GM19395 (cell line): ENCODE measurements around the gene CER1.

Experiments used
- ATAC-seq: cut with Tn5 transposase; IDR thresholded peaks from one replicate; pipeline ENCODE4 v1.9.1; 2021; ENCODE audit warnings: mild to moderate bottlenecking, moderate library complexity; ENCODE audit not compliant: unreplicated experiment

Gene CER1, protein sequence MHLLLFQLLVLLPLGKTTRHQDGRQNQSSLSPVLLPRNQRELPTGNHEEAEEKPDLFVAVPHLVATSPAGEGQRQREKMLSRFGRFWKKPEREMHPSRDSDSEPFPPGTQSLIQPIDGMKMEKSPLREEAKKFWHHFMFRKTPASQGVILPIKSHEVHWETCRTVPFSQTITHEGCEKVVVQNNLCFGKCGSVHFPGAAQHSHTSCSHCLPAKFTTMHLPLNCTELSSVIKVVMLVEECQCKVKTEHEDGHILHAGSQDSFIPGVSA

DNA sequence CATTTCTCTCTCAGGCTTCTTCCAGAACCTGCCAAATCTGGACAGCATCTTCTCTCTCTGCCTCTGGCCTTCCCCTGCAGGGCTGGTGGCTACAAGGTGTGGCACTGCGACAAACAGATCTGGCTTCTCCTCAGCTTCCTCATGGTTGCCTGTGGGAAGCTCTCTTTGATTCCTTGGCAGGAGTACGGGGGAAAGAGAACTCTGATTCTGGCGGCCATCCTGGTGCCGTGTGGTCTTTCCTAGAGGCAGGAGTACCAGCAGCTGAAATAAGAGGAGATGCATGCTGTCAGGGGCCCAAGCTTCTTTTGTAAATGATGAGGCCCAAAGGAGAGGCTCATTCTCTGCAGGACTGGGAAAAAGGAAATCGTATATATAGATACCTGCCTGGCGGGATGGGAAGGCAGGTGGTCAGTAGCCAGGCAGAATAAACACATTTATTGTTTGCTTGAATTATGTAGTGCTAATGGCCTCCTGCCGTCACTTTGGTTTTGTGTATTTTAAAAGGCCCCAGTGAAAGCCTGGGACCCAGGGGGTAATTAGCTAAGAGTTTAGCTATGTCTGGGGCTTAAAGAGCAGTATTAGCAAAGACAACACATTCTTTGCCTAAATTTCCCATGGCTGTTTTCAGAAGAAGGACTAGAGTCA is at the start of gene CER1:
CER1 (minus strand) TSS at position 343 of the 645 bp plus-strand sequence; CDS start at position 282, 61 bp downstream.
- ATAC-seq, result no peak

DNA sequence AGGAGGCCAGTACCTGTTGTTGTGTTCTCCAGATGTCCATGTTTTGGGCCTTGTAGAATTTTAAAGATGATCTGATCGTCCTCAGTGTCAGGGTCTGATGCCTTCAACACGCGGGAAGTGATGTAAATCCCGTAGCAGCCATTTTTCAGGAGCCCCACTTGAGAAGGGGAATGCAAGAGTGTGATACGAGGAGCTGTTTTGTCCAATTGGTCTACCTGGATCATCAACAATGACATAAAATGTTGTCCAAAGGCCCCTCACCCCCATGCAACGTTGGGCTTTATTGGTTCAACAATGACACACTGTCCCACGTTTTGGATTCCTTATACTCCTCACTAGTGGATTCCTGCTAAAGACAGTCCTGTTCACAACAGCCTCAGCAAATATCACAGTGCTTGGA is 48.1 kb upstream of the CER1 start:
- no peak for ATAC-seq

DNA sequence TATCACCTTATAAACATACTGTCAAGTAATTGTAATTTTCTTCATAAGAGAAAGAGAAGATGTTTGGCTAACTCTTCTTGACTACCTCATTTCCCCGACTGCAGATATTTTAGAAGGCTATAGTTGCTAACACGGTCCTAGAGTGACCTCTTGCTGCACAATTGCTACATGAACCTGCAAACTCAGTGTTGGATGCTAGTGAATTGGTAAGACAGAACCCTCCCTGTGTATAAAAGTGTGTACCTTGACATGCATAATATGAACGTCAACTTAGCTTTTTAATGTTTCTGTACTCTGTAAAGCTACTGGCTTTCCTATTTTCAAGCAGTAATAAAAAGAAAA is 46.7 kb upstream of the CER1 start:
- peak; percentile 74 for ATAC-seq

DNA sequence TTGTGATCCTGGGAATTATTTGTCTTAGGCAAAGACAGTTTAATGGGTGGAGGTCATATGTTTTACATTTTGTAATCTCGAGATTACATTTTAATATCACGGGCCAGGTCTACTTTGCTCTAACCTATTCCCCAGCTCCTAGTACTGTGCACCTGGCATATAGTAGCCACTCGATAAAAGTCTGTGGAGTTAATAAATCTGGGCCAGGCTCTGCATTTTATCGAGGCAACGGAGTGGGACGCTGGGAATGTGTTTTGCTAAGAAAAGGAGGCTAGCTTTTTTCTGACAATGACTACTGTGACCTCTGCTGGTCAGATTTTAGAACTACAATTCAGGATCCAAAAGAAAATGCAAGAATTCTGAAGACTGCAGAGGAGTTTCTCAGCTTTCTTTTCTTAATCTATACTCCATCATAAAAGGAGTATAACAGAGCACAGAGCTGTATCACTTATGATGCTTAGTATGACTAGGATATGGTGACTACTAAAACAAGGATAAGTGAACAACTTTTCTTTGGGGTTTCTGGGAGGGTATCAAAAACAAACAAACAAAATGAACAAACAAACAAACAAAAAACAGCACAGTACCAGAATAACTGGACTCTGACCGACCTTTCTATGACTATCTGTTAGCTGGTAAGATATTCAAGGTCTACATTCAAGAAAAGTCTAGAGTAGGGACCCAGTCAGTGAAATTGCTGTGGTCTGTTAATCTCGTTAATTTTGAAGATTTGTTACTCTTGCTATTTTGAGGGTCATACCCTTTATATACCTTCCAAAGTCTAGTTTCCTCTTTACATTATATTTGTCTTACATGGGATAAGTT is 46.1 kb upstream of the CER1 start:
- peak; percentile 59 for ATAC-seq

DNA sequence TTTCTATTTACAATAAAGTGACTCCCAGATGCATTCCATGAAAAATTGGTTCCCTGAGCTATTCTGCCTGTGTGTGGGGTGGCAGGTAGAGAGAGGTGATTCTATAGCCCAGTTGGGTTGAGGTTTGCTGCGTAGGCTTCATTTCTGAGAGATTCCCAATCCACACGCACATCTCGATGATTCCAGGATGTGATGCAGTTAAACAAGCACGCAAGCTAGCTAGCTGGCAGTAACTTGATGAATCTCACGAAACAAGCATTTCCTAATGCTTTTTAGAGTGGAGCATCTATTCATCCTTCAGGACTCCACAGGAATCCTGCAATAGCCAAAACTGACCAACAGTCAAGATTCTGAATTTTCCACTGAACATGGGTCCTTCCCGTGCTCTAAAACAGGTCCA is 43.8 kb upstream of the CER1 start:
- ATAC-seq, result no peak

DNA sequence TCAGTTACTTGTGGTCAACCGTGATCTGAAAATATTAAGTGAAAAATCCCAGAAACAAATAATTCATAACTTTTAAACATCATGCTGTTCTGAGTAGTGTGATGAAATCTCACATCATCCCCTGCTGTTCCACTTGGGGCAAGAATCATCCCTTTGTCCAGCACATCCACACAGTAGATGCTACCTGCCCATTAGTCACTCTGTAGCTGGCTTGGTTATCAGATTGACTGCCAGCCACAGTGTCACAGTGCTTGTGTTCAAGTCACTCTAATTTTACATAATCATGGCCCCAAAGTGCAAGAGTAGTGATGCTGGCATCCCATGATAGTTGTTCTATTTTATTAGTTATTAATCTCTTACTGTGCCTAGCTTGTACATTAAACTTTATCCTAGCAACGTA is 39.1 kb upstream of the CER1 start:
- ATAC-seq, result no peak

DNA sequence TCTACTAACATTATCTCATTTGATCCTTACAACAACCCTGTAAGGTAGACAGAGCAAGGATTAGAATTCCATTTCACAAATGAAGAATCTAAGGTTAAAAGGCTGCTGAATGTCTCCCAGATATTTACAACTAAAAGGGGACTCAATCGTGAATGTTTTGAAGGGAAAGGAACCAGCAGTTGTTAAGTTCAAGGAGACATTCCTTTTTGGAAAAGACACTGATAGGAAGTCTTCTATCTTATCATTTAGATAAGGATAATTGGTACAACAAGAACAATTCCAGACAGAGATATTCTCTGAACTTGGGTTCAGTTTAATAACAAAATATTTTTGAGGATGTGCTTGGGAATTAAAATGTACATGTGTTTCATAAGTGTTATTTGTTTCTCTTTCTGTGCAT is 37.5 kb upstream of the CER1 start:
- ATAC-seq, result no peak

DNA sequence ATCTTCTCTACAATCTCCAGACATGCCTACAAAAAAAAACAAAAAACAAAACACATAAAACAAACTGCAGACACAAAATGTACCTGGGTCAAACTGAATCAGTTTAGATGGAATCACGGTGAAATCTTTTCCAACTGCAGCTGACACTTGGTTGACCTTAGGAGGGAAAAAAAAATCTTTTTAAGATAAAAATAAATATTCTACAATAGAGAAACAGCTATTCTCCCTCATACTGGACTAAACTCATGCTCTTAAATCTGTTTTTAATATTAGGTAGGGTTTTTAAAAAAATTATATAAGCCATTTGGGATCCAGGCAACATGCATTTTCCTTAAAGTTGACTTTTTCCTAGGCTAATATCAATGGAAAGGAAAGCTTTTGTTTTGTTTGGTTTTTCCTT is 33.8 kb upstream of the CER1 start:
- ATAC-seq, result no peak

DNA sequence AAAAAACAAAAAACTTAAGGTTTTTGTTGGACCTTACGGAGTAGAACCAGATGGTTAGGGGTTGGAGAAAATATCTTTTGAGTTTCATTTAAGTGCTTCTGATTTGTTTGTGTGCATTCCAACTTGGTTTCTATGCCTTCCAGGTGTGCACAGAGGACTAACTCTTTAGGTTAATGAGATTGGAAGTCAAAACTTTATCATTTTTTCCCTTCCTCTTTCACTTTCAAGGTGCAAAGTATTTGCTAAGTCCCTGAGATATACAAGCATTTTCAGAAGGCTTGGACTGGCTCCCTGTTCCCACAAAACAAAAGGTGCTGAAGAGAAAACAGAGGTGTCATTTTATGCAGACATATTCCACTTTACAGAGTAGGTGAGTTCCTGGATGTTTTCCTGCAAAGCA is 30.3 kb upstream of the CER1 start:
- no peak for ATAC-seq

DNA sequence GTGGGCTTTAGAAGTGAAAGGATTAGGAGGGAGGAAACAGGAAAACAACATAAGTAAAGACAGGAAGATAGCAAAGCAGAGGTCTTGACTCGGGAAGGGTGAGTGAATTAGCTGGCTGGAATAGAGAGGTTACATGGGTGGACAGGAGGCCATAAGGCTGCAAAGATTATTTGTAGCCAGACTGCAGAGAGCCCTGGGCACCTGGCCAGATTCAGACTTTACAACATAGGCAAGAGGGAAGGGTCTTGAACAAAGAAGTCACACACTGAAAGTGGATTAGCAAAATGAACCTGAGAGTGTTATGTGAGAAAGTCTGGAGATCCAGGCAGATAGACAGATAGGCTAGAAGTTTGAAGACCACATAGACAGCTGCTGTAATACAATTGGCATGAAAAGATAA is 29.7 kb upstream of the CER1 start:
- ATAC-seq, result no peak

DNA sequence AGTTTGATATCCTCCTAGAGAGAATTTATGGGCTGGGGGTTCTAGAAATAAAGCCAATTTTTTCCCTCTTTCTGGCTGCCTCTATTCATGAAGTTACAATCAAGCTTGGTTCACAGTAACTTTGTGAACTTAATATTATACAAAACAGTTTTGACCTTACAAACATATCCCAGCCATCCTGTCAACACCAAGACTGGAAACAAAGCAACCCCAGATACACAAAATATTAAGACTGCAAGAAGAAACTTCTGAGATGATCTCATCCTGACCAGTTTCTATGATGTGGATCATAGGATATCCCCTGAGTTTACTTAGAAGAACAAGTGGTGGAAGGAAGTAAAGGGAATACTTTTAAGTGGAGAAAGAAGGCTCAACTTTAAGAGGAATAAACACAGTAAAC is 28.3 kb upstream of the CER1 start:
- no peak for ATAC-seq

DNA sequence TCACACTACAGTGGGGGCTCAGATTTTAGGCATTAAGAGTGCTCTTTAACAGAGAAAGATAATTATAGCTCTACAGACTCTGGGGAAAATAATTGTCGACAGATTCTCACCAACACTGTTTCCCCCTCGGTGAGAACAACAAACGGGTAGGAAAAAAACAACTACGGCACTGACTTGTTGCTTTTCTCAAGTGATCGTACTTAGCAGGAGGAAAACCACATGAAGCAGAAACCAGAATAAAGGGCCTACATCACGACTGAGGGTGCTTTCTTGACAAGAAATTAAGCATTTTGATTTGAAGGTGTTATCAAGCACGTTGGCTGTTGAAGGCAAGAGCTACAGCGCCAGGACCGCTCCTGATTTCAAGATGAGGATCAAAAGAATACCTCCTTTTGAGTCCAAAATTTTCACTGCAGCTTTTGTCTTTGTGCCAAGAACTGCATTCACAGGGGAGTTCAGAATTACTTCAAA is 27.2 kb upstream of the CER1 start:
- no peak for ATAC-seq

DNA sequence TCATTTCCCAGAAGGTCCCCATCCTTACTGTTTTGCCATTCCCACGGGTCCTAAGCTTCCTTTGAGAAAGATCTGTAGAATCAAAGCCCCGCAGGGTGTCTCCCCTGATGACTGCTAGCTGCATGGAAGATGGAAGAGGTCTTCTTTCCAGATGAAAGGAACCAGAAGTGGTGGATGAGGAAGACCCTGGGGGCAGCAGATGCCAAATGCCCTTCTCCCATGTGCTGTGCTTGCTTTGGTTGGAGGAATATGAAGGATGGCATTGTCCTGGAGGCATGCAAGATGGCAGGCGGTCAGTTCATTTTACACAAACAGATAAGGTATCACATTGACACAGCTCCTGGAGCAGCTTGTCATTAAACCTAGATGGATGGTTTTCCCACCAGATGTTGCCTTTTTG is 25.8 kb upstream of the CER1 start:
- ATAC-seq, result no peak

DNA sequence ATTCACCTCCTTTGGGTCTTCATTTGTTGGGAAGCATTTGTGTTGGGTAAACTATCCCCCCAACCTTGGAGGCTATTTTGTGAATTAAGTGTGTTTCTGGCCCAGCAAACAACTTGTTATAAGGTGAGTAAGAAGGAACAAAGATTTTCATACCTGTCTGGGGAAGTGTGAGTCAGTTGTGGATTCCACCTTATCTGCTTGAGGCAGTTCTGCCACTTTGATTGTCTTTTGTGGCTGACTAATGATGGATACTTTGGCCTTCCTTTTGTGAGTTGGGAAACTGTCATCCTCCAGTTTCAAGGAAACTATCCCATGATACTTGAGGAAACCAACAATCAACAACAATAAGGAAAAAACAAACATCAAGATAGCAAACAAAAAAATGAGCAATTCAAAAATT is 24.6 kb upstream of the CER1 start:
- no peak for ATAC-seq

DNA sequence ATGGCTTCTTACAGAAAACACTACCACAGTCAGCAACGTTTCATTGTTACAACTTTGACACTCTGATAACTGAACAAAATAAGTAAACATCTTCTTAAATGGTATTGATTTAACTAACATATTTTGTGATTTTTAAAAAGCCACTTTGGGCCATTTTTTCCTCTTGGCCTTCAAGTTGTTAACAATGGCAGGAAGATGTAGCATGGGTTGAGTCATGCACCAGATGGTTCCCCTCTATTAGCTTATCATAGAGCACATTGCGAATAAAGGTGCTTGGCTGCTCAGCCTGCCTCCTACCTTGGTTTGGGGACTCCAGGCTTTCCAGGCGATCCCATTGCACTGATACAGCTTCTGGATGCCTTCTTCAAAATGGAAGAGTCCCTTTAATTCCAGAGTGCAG is 24.1 kb upstream of the CER1 start:
- ATAC-seq, result no peak

DNA sequence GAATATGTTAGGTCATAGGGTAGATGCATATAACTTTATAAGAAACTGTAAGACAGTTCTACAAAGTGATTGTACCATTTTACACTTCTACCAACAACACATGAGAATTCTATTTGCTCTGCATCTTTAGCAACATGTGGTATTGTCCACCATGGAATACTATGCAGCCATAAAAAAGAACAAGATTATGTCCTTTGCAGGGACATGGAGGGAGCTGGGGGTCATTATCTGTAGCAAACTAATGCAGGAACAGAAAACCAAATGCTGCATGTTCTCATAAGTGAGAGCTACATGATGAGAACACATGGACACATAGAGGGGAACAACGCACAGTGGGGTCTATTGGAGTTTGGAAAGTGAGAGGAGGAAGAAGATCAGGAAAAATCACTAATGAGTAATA is 22.2 kb upstream of the CER1 start:
- ATAC-seq, result no peak

DNA sequence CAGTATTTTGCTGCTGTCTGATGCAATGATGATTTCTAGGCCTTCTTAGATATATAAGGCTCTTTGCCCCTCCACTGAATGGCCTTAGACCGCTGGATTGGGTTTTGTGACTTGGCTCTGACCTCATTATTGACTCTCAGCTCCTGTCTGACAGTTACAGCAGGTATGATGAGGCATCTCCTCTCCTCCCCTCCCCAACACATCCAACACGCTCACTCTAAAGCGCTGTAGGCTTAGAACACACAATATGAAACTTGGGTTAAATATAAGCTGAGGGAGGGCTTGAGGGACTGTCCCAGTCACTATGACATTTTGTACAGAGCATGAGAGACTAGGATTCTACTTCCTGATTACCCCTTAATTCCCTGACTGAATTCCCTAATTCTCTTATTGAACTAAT is 18.8 kb upstream of the CER1 start:
- peak; percentile 97 for ATAC-seq

DNA sequence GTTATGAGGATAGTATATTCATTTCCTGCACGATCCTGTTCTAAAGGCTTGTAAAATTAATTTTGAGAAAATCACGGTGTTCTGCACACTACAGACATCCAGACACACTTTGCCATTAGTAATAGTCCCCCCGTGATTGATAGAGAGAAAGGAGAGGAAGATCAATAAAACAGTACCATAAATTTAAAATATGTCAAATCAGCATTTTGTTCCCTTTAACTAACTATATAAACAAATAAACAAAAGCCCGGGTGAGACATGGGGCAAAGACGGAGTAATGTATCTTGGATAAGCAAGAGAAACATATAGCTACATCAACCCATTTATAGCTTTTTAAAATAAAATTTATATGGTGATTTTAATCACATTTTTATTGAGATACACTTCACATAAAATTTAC is 10.6 kb upstream of the CER1 start:
- ATAC-seq, result no peak

DNA sequence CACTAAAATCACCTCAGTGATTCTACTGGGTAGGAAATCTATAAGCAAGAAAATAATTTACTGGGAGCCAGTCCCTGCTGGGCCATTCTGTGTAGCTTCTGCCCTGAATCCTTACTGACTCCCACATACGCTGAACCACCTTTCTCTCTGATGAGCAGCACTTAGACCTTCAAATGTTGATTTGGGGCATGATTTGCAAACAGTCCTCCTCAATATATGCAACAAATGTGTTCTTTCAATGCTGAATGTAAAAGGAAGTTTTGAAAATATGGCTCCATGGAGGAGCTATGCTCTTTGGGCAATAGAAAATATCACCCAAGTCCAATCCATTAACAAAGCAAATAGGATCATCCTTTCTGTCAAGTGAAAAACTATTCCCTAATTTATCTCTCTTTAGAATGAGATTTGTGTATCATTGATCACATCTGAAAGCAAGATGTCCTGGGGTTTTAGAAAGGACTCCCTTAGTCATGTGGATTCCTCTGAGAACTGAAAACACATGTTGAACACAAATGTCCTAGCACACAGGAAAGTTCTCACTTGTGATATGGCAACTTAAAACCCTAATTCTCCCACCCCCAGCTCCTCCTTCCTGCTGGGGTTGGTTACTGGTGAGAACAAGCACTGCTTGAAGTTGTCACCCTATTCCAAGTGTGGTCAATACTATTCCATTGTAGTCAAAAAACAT is 8.9 kb upstream of the CER1 start:
- no peak for ATAC-seq

DNA sequence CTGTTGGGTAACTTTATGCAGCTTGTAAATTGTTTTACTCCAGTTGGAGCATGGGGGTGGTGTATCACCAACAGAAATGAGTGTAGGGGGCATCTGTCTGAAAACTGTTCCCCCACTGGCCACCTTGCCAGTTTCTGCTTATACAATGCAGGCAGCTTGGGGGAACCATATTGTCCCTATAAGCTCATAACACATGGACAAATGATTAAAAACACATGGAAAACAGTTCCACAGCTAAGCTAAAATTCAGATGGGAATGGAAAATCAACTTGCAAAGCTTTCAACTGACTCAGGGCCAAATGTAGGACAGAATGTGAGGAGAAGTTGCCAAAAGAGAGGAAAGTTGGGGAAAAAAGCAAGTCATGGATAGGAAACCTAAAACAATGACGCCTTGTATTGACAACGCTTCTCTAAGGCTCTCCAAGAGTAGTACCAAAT is 7.9 kb upstream of the CER1 start:
- ATAC-seq, result no peak

DNA sequence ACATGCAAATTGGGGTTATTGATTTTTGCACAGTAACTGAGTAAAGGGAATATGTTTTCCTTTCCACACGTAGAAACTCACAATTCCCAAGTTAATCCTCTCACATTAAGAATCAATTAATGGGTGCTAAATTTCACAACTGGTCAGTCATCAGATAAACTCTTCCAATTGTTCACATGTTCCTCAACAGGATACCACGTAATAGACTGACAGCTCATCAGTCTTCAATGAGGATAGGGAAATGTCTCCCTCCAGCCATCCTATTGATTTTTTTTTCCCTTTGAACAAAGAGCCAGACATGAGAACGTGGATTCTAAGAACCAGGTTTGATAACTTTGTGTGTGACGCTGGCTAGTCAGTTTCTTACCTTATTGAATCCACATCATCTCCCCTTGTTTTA is 768 bp upstream of the CER1 start:
- no peak for ATAC-seq
